NCI-H226 (cell line): Measurements from ENCODE around the gene NFIB.

Source experiments
- DNase-seq: peaks from one replicate; pipeline ENCODE4 v3.0.0-alpha.2; 2015

Gene NFIB

DNA sequence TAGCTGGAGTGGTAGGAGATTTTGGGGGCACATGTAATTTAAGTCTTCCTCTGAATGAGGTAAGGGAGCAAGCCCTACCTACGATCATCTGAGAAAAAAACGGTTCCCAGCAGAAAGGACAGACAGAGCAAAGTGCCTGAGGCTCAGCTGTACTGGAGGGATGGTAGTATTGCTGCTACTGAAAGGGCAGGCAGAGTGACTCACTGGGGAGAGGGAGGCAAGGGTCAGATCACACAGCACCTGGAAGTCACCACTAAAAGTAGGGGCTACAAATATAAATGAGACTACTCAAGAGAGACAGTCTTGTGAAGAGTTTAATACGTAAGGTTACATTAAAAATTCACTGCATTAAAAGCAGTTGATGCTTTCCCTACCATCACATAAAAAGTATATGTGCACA is 75.9 kb downstream of the NFIB start:
- DNase-seq: peak; percentile 72

DNA sequence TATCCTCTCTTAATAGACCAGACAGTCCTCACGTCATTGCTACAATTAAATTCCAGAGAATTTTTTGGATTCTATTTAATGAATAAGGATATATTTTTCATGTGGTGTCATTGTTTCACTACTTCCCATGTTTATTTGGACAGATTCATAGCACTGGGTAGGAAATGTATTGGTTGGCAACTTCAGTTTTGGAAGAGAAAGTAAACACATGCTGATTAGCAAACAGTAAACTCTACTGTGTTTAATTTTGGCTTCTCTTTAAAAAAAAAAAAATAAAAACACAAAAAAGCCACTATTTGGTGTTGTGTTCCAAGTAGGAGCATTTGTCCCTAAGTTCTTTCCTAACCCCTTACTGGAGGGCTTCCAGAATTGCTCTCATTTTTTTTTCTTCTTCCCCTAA is 77.3 kb downstream of the NFIB start:
- DNase-seq: no peak

DNA sequence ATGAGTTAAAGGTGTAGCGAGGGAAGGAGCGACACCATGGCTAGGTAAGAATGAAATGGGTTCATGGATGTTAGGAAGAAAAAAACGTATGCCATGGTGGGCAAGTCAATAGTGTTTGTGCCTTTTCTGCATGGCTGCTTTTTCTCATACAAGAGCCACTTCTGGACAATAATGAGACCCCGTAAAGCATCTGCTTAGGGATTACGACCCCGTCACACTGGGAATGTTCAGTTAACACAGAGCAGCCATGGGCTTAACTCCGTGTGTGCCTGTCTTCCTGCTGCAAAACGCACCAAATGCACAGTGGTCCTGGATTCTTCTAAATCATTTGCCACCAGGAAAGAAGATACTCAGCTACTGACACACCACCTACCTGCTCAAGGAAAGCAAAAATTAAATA is 81.8 kb downstream of the NFIB start:
- no peak for DNase-seq

GRCh38 chr9:14231196-14231990 is 82.5 kb downstream of the NFIB start:
- no peak for DNase-seq

DNA sequence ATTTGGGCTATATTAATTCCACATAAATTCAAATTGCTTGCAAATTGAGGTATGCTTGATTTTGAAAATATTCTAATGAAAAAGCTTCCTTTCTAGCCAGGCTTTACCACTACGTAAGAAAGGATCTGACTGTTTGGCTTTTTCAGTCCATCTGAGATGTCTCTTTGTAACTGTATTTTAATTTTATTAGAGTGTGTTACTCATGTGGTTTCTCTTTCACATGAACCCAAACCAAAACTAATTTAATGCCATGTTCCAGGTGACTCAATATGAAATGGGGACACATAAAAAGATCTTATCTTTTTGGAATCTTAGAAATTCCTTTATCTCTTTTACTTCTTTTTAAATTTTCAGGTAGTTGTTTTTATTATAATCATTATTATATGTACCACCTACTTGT is 85.3 kb downstream of the NFIB start:
- DNase-seq: no peak

DNA sequence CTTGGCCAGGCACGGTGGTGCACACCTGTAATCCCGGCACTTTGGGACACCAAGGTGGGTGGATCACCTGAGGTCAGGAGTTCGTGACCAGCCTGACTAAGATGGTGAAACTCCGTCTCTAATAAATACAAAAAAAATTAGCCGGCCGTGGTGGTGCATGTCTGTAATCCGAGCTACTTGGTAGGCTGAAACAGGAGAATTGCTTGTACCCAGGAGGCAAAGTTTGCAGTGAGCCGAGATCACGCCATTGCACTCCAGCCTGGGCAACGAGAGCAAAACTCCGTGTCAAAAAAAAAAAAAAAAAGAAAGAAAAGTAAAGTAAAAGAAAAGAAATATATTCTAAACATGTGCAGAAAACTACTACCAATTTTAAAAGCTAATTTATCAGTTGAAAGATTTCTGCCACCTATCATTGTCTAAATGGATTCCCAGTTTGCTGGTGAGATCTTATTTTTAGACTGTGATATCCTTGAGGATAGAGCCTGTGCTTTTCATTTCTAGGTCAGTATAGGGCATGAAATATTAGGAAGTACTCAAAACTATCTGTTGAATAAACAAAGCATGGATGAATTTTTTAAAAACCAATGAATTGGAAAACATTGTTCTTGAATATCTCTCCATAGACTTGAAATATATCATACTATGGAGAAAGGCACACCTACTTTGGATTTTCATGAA is 86.9 kb downstream of the NFIB start:
- no peak for DNase-seq

- DNase-seq: no peak
These were observed 90.9 kb downstream of the NFIB start for GRCh38 chr9:14223081-14223480.

DNA sequence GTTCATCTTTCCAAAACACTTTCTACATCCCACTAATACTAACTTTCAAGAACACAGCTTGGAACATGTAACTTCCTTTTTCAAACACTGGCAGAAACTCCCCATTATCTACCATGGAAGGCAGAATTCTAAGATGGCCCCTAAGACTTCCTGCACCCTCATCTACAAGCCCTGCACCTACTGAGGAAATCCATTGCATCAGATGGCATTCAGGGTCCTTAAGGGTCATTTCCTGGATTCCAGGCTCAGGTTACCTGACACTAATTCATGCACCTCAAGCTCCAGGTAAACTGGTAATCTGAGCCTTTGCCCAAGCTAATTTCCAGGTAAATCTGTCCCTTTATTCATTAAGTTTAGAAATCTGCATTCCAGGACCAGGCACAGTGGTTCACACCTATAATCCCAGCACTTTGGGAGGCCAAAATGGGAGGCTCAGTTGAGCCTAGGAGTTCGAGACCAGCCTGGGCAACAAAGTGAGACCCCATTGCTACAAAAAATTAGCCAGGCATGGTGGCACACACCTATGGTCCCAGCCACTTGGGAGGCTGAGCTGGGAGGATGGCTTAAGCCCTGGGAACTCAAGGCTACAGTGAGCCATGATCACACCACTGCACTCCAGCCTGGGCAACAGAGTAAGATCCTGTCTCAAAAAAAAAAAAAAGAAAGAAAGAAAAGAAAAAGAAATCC is 91.6 kb downstream of the NFIB start:
- no peak for DNase-seq

GRCh38 chr9:14221558-14221957 is 92.4 kb downstream of the NFIB start:
- DNase-seq: peak; percentile 94

DNA sequence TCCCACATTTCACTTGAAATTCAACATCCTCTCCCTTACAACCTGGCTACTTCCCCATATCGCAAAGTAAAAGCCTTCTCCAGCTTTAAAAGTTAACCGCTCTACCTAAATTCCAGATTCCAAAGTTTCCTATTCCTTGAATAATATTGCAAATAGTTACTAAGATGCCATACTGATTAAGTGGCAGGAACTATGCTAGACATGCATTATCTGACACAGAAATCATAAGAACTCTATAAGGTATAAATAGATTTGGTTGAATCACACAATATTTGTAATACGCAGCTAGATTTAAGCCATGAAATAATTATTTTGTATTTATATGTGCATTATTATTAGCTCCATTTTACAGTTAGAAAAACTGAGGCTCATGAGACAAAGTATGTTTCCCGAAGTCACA is 92.8 kb downstream of the NFIB start:
- DNase-seq: no peak

- DNase-seq: no peak
These were observed 93.7 kb downstream of the NFIB start for GRCh38 chr9:14220256-14220655.

DNA sequence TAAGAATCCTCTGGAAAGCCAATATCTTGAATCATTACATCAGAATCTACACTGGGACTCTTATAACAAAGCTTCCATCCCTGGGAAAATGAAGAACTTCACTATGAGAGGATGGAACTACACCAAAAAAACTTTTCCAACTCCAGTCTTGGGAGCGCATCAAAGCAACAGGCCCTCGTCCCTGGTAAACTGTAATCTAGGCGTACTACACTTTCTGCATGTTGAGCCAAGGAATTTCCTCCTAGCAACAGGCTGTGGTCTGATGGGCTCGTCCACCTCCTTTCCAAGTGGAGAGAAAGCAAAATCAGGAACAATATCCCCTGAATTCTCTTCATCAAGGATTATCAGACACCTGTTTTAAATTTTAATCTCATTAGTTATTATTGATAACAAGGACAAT is 94.1 kb downstream of the NFIB start:
- DNase-seq: no peak

DNA sequence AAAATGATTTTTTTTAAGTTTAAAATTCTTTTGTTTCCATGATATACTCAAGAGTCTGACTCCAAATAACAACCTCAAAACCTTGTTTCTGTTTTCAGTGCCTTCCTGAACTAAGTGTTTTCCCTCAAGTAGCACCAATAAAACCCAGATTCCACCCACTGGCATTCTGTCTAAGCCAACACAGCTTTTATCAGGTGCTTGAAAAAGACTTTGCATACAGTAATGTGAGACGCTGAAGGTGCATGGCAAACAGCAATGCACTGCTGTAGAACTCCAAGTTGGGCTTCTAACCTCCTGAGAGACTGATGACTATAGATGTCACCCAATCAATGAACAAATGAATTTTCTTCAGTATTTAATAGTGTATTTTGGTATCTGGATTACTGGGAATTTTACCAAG is 95.7 kb downstream of the NFIB start:
- DNase-seq: no peak

DNA sequence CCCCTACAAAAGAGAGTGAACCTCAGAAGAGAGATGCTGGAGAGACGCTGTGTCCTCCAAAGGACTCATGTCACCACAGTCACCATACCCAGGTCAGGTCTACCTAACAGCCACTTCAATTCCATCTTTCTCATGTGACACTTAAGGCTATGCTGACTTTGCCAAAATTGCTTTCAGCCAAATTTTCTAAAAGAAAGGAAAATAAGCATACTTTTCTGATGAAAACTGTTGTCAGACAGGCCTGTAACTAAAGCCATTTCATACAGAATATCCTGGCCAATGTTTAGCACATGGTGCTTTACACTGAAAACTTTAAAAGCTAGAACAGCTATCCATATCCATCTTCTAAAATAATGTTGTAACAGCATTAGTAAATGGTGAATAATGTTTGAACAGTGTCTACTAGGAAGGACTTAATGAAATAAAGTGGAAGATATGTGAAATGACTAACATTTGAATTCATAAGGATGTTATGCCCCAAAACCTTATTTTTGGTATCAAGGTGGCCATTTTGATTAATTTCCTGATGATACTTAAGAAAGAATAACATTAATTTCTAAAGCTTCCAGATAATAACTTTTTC is 97.2 kb downstream of the NFIB start:
- DNase-seq: no peak

DNA sequence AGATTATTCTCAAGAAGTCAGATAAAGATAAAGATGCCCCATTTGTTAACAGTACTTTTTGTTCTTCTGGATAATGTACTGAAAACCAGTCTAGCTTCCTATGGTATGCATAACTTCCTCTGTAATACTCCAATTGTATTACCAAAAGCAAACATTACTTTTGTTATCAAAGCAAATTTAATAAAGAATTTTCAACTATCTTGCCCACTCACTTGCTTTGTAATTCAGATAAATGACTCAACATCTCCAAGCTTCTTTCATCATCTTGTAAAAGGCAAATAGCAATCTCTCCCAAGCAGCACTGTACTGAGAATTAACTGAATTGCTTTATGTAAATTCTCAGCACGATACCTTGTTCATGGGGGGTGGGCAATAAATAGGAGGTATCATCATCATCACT is 98.3 kb downstream of the NFIB start:
- peak; percentile 61 for DNase-seq

DNA sequence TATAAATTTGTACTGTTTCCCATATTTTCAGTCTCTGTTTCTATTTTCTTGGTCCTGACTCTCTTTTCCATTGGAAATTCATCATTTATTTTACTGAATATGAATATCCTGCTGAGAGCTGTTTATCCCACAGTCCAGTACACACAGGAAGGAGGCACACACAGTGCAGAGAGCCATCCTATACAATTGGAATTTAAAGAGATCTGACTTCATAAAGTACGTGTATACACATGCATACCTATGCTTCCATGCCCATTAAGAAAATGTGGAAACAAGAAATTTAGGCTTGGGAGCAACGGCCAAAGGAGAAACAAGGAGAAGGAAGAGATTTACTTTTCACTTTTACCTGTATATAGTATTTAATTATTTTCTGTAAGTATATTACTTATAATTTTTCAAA is 99.2 kb downstream of the NFIB start:
- DNase-seq: no peak

GRCh38 chr9:14214065-14214684 is 99.8 kb downstream of the NFIB start:
- DNase-seq: no peak

DNA sequence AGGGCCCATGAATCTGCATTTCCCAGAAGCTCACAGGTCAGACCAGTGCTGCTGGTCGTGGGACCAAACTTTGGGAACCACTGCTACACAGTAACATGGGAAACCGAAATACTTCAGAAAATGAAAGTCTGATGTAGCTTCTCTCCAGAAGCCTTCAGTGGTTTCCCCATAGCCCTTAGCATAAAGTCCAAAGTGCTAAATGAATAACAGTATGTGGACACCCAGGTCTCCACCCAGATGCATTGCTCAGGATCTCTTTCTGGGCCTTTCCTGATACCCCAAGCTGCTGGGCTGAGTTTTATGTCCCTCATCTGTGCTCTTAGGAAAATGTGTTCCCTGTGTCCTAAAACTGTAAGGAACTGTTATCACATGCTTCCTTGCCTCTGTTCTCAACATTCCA is 100.4 kb downstream of the NFIB start:
- no peak for DNase-seq

DNA sequence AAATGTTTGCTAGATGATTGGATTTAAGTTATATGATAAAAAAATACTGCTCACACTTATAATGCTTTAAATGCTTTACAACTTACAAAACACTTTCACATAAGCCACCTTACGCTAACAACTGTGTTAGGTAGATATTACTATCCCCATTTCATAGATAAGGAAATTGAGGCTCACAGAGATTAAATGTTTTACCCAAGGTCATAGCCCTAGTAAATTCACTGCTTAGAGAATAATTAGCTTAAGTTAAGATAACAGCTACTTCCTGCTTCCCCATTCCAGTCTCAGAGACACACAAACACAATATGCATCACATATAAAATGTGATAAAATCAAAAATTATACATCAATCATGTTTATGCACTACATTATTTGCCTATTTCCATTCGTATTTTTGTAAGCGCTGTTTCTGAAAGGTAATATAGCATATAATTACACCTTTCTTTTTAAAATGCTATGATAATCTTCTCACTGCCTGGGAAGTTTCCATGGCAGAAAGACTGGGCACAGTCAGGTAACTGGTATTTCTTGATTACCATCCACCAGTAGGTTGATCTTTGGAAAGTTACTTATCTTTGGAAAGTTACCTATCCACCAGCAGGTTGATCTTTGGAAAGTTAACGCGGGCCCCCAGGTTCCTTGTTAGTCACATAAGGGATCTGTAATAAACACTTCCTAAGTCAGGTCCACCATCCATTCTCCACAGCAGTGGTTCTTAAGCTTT is 101.1 kb downstream of the NFIB start:
- no peak for DNase-seq

DNA sequence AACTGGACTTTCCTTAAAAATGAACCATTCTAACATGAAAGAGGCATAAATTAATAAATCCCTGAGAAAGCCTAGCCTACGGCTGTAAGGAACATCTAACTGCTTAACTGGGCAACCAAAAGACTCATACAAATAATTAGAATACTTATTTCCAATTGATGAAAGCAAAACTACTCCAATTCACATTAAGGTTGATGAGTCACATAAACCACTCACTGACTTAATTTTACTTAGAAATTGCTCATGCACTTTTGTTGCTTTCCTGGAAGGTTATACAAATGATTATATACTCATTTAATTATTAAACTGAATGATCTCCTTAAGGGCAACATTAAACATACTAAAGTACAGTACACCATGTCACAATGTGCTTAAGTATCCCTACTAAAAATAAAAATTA is 101.9 kb downstream of the NFIB start:
- no peak for DNase-seq

DNA sequence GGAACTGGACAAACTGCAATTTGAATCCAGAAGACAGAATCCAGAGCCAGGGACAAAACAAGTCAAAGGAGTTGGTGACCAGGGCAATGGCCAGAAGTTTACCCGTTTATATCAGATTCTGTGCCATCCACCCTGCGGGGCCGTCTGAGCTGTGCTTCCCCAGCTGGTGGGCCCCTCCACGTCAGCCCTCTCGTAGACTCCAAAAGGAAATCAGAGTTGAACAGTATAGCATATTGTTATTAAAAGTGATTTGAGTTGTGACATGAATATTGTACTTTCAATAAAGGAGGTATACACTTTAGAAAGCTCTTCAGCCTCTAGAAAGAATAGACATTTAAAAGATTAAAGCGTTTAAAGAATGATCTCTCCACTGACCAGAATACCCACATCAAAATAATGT is 102.4 kb downstream of the NFIB start:
- no peak for DNase-seq

- DNase-seq: no peak
These were observed 103.5 kb downstream of the NFIB start for GRCh38 chr9:14210428-14210827.
